PC-3 (cell line): ENCODE measurements around the gene CCM2.

Experiments used
- CTCF ChIP-seq: fragments of 300-600 bp; sonication (generic); conservative IDR thresholded peaks from 2 replicates; pipeline ENCODE4 v1.5.1; 2017; ENCODE audit warnings: antibody characterized with exemption, low read depth, mild to moderate bottlenecking, low read length
- EZH2 ChIP-seq: fragments of 300-600 bp; sonication (generic); IDR thresholded peaks from one replicate; pipeline ENCODE4 v1.6.1; 2017; ENCODE audit warnings: antibody characterized with exemption, mild to moderate bottlenecking, low read length; ENCODE audit not compliant: unreplicated experiment
- EZH2phosphoT487 ChIP-seq: fragments of 300-600 bp; sonication (generic); IDR thresholded peaks from 2 replicates; pipeline ENCODE4 v1.6.1; 2018; ENCODE audit warnings: mild to moderate bottlenecking, antibody characterized with exemption, low read length, borderline replicate concordance

DNA sequence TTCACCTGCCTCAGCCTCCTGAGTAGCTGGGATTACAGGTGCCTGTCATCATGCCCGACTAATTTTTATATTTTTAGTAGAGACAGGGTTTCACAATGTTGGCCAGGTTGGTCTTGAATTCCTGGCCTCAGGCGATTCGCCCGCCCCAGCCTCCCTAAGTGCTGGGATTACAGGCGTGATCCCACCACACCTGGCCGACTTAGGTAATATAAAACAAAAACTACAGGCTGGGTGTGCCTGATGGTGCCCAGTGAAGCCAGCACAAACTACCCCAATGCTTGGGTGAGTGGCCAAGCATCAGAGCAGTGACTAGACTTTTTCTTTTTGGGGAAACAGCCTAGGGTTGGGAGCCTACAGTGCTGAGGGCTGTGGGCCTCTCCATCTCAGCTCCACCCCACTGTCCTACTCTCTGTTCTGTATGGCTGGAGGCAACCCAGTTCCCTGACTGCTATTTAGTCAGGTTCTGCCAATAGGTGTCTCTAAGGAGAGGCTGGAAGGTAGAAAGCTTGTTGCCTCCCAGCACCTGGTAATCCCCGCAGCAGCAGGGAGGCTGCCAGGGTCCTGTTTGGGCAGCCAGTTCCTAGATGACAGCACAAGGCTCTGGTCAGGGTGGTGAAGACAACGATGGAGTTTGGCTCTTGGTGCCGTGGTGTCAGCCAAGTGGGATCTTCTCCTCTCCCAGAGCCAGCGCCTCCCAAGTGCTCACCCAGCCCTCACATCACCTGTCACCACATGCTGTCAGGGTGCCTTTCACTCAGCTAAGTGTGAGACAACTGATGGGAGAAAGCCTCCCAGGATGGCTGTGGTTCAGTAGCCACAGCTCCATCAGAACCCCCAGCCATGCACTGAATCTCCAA, 99.2 kb downstream of the CCM2 start:
- TF ChIP-seq CTCF = no peak
- no peak for TF ChIP-seq EZH2
- no peak for TF ChIP-seq EZH2phosphoT487
